Measurements from ENCODE around the gene CCL22. TPM values are rescaled to one million over a fixed set of nuclear protein-coding genes. Genes with fewer than 3 reads are reported as not detected.

CCL22 gene
- total RNA-seq, 1 experiment from 2014 or later: not detected

DNA sequence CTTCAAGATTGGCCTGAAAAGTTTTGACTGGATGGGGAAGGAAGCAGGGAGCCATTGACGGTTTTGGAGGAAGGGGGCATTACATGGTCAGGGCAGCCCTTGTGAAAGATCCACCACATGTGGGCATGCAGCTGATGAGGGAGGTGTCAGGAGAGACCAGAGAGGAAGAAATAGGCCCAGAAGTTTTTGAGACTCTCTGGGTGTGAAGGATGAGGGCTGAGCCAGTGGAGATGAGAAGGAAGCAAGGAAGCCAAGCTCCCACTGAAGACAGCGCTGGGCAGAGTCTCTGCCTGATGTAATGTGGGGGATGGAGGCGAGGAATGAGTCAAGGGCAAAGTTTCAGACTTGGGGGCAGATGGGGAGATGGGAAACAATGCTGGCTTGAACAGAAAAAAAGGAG is 46.5 kb downstream of the CCL22 start:
- H2BK20ac ChIP-seq (ENCODE audit: low read depth, low read length, poor library complexity, severe bottlenecking): no peak overlapping the region
- H2BK12ac ChIP-seq (ENCODE audit: insufficient read length, low read depth, low read length): no peak overlapping the region
- H3K23me2 ChIP-seq (ENCODE audit: insufficient read length, low read depth, low read length, poor library complexity, severe bottlenecking): no peaks in the 10 kb centered on the region
- no peak overlapping the region for H2AFZ ChIP-seq (ENCODE audit: low read length)
- no peak overlapping the region for H3K23ac ChIP-seq (ENCODE audit: insufficient read length, low read depth, low read length)
- no peak overlapping the region for H2BK15ac ChIP-seq (ENCODE audit: low read depth, low read length)
- H3K27ac Mint-ChIP-seq: 0 out of 7 replicates have a peak overlapping the region, but pooled peaks of 1 of the 3 experiments have one; percentile 10
- H3K27ac ChIP-seq (ENCODE audit: insufficient read length, low read depth, low read length): no peak overlapping the region
- H3K4ac ChIP-seq (ENCODE audit: low read depth, low read length): no peak overlapping the region
- peaks cover 6% of the 10 kb centered on the region for H3K27me3 Mint-ChIP-seq (ENCODE audit: low read depth)
- no peaks in the 10 kb centered on the region for H3K27me3 ChIP-seq (ENCODE audit: insufficient read depth, low read length)
- H2AK5ac ChIP-seq (ENCODE audit: insufficient read length, low read length): no peak overlapping the region
- H4K91ac ChIP-seq (ENCODE audit: insufficient read length, low read depth, low read length): no peak overlapping the region
- H3K36me3 Mint-ChIP-seq (ENCODE audit: insufficient read depth in 1 of 3, low read depth in 3 of 3): no peaks in the 10 kb centered on the region
- no peak overlapping the region for H2BK120ac ChIP-seq (ENCODE audit: low read depth, low read length, poor library complexity, severe bottlenecking)
- no peaks in the 10 kb centered on the region; a peak in 1 of 5 replicates for H3K9me3 Mint-ChIP-seq
- no peak overlapping the region; a peak in 1 of 5 replicates for H3K4me3 Mint-ChIP-seq
- no peak overlapping the region for H3K14ac ChIP-seq (ENCODE audit: insufficient read depth, low read length)
- H3K4me1 ChIP-seq (ENCODE audit: insufficient read depth, low read length): no peaks in the 10 kb centered on the region
- no peaks in the 10 kb centered on the region for H3K4me1 Mint-ChIP-seq
- TF ChIP-seq, protein P1, sequence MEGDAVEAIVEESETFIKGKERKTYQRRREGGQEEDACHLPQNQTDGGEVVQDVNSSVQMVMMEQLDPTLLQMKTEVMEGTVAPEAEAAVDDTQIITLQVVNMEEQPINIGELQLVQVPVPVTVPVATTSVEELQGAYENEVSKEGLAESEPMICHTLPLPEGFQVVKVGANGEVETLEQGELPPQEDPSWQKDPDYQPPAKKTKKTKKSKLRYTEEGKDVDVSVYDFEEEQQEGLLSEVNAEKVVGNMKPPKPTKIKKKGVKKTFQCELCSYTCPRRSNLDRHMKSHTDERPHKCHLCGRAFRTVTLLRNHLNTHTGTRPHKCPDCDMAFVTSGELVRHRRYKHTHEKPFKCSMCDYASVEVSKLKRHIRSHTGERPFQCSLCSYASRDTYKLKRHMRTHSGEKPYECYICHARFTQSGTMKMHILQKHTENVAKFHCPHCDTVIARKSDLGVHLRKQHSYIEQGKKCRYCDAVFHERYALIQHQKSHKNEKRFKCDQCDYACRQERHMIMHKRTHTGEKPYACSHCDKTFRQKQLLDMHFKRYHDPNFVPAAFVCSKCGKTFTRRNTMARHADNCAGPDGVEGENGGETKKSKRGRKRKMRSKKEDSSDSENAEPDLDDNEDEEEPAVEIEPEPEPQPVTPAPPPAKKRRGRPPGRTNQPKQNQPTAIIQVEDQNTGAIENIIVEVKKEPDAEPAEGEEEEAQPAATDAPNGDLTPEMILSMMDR (conservative IDR thresholded peaks at IDR 0.05): no peak
- H3T11ph ChIP-seq (ENCODE audit: low read length): no peak overlapping the region
- no peak overlapping the region for H3K56ac ChIP-seq (ENCODE audit: insufficient read length, low read depth, low read length)
- H3K9me3 ChIP-seq (ENCODE audit: control insufficient read depth, low read depth, low read length): no peaks in the 10 kb centered on the region
- H4K5ac ChIP-seq (ENCODE audit: insufficient read length, low read depth, low read length): no peak overlapping the region
- no peak overlapping the region for H3K4me2 ChIP-seq (ENCODE audit: insufficient read depth, insufficient read length, low read length)
- H2BK5ac ChIP-seq (ENCODE audit: insufficient read length, low read length): no peak overlapping the region
- no peak overlapping the region for H4K8ac ChIP-seq (replicated peaks; ENCODE audit: insufficient read length, low read depth, low read length)
- no peaks in the 10 kb centered on the region for H3K79me2 ChIP-seq (ENCODE audit: insufficient read depth, low read length)
- no peaks in the 10 kb centered on the region for H3K79me1 ChIP-seq (ENCODE audit: insufficient read depth, low read depth, low read length, poor library complexity, severe bottlenecking)
- no CpG with 5 or more reads among the region's 3 CpGs for WGBS (ENCODE audit: extremely low coverage, insufficient read length, low lambda C conversion rate)
- H3K9ac ChIP-seq (ENCODE audit: extremely low read depth, insufficient read length, low read length): no peak overlapping the region
- DNase-seq: no peak
- H4K20me1 ChIP-seq (ENCODE audit: control insufficient read depth, insufficient read depth, insufficient read length): no peaks in the 10 kb centered on the region
- H3K18ac ChIP-seq (ENCODE audit: insufficient read length, low read depth, low read length): no peak overlapping the region

Data from H9 (cell line).